Measurements from ENCODE around the gene CFAP300.

The CFAP300 gene

GRCh38 chr11:102047305-102047924, at the start of gene CFAP300:
Gene CFAP300, plus strand, starts transcription at chr11:102047437. Its CDS starts 34 bp downstream, at chr11:102047471.
- peak; percentile 36 for DNase-seq

GRCh38 chr11:102001657-102002338, 45.4 kb upstream of the CFAP300 start:
- no peak for DNase-seq

- no peak for DNase-seq
These were observed 43.0 kb upstream of the CFAP300 start for GRCh38 chr11:102004220-102004619.

GRCh38 chr11:102005306-102005705, 41.9 kb upstream of the CFAP300 start:
- no peak for DNase-seq

- no peak for DNase-seq
These were observed 40.2 kb upstream of the CFAP300 start for GRCh38 chr11:102006835-102007566.

- peak; percentile 64 for DNase-seq
These were observed 39.4 kb upstream of the CFAP300 start for GRCh38 chr11:102007567-102008437.

GRCh38 chr11:102010776-102011494, 36.3 kb upstream of the CFAP300 start:
- DNase-seq, result no peak

GRCh38 chr11:102012946-102013345, 34.3 kb upstream of the CFAP300 start:
- DNase-seq, result no peak

- DNase-seq, result no peak
These were observed 32.5 kb upstream of the CFAP300 start for GRCh38 chr11:102014756-102015155.

- DNase-seq, result no peak
These were observed 30.2 kb upstream of the CFAP300 start for GRCh38 chr11:102017026-102017425.

GRCh38 chr11:102026217-102026616, 21.0 kb upstream of the CFAP300 start:
- DNase-seq, result no peak

GRCh38 chr11:102026959-102027358, 20.3 kb upstream of the CFAP300 start:
- DNase-seq, result no peak

- DNase-seq, result no peak
These were observed 10.5 kb upstream of the CFAP300 start for GRCh38 chr11:102036757-102037156.

- DNase-seq, result no peak
These were observed 396 bp upstream of the CFAP300 start for GRCh38 chr11:102046841-102047240.

GRCh38 chr11:102050927-102051575, 3.8 kb downstream of the CFAP300 start:
- DNase-seq, result no peak

GRCh38 chr11:102061276-102061675, 14.0 kb downstream of the CFAP300 start:
- no peak for DNase-seq

GRCh38 chr11:102062106-102062505, 14.9 kb downstream of the CFAP300 start:
- DNase-seq, result no peak

- DNase-seq, result no peak
These were observed 17.1 kb downstream of the CFAP300 start for GRCh38 chr11:102064316-102064715.

- no peak for DNase-seq
These were observed 23.5 kb downstream of the CFAP300 start for GRCh38 chr11:102070766-102071165.

GRCh38 chr11:102071497-102072472, 24.5 kb downstream of the CFAP300 start:
- DNase-seq, result no peak
